NAMALWA (cell line): ENCODE measurements around the gene EFHD1.
A peak's percentile ranks its signal among the peaks of the same experiment; 100 is the strongest.

Experiments
- DNase-seq: peaks from one replicate; pipeline ENCODE4 v3.0.0-alpha.2; 2015; ENCODE audit warnings: low spot score

EFHD1 gene, protein sequence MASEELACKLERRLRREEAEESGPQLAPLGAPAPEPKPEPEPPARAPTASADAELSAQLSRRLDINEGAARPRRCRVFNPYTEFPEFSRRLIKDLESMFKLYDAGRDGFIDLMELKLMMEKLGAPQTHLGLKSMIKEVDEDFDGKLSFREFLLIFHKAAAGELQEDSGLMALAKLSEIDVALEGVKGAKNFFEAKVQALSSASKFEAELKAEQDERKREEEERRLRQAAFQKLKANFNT

DNA sequence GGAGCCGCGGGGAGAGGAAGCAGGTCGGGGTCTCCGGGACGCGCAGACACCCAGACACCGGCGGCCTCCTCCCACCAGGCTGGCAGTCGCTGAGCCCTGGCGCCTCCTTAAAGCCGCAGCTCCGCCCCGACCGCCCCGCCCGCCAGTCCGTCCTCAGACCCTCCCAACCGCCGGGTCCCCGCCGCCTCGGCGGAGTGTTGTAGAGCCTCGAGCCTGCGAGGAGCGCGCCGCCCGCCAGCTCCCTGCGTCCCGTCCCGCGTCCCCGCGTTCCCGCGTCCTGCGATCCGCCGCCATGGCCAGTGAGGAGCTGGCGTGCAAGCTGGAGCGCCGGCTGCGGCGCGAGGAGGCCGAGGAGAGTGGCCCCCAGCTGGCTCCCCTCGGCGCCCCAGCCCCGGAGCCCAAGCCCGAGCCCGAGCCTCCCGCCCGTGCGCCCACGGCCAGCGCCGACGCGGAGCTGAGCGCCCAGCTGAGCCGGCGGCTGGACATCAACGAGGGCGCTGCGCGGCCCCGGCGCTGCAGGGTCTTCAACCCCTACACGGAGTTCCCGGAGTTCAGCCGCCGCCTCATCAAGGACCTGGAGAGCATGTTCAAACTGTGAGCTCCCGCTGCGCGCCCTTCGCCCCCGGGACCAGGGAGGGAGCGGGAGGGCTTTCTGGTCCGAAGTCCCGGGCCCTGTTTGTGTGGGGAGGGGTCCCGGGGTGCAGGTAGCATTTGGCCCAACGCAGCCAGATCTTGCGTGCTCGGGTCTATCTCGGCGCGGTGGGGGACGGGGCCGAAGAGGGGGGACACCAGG is at the start of gene EFHD1:
TSS of gene EFHD1 (plus strand) at position 192 of the 793 bp plus-strand sequence. CDS start at position 293, 101 bp downstream.
- DNase-seq, result no peak

DNA sequence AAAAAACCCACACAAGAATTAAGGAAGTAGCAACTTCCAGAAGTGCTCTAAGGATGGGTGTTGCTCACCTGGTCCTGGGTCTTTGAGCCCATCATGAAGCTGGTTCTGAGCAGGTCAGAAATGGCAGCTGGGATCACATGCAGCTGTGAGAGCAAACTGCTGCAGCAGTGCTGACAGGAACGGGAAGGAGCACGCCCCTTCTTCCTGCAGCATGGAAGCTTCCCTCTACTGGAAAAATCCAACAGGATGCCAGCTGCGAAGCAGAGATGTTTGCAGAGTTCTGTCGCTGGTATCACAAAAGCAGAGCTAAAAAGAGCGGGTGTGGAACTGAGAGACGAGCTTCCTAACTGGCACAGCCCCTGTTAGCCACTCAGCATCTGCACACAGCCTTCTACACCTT is 49.2 kb upstream of the EFHD1 start:
- DNase-seq, result no peak

DNA sequence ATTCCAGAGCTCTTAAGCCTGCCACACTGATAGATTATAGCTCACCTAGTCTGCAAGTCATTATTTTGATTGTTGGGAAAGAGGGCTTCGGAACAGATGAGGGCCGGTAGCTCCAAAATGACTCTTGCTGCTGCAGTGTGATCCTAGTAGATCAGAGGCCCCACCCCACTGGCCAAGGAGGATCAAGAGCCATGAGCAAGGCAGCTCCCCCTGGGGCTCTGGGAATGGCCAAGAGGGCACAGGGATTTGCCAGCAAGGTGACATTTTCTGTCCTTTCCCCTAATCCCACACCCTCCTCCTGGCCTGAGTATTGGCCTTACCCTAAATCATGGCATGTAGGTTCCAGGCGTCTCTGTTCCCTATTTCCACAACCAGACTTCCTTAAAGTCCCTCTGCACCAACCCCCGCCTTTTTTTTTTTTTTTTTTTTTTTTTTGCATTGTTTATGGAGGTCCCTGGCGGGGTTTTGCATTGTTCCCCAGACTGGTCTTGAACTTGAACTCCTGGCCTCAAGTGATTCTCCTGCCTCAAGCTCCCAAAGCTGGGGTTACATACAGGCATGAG is 46.4 kb upstream of the EFHD1 start:
- DNase-seq, result no peak

DNA sequence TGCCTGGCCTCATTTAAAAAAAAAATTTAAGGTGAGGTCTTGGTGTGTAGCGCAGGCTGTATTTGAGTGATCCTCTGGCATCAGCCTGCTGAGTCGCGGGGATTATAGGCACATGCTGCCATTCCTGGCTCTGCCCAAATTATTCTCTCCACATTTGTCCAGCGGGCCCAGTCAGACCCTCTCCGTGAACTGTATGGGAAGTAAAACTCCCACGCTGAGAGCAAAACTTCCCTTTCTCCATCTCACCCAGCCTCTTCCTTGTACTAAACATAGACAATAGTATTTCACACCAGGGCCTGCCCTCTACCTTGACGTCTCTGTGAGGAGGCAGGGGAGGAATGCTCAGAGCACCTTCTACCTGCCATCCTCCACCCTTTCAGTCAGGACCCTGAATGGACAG is 45.9 kb upstream of the EFHD1 start:
- no peak for DNase-seq

DNA sequence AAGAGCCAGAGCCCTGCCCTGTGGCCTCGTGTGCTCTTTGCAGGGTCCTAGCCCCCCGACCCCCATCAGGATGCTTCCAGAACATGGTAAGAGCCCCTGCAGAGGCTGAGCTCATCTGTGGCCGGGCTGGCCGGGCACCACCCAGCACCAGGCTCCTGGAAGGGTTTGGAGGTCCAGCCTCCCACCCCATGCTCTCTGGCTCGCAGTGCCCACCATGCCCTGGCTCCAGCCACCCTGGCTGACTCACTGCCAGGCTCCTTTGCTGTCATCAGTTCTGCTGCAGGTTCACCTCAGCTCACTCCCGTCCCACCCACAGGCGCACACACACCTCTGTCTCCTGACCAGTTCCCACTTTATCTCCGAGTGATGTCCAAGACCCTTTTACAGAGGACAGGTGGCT is 45.4 kb upstream of the EFHD1 start:
- DNase-seq, result no peak

DNA sequence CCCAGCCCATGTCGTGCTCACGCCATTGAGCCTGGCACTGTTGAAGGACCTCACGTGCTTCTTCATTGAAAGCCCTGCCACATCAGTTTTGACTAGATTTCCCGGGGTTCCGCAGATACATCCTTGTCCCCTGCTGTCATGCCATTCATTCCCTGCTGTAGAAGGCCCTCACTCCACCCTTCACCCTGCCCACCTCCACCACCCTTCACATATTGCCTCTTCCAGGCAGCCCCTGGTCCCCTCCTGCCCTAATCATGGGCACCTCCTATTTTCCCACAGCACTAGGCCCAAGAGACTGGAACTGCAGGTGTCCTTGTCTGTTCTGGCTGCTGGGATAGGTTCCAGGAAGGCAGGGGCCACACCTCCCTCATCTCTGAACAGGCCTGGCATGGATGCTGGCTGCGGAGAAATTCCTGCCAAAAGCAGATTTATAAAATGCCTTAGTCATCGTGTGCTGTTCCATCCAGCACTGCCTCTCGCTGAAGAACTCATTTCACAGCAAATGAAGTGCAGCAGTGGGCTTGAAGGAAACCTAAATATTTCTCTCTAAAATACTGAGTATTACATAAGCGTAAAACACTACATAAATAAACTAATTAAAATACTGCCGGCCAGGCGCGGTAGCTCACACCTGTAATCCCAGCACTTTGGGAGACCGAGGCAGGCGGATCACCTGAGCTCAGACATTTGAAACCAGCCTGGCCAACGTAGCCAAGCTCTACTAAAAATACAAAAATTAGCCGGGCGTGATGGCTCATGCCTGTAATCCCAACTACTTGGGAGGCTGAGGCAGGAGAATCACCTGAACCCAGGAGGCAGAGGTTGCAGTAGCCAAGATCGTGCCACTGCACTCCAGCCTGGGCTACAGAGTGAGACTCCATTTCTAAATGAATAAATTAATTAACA is 44.5 kb upstream of the EFHD1 start:
- DNase-seq, result no peak

DNA sequence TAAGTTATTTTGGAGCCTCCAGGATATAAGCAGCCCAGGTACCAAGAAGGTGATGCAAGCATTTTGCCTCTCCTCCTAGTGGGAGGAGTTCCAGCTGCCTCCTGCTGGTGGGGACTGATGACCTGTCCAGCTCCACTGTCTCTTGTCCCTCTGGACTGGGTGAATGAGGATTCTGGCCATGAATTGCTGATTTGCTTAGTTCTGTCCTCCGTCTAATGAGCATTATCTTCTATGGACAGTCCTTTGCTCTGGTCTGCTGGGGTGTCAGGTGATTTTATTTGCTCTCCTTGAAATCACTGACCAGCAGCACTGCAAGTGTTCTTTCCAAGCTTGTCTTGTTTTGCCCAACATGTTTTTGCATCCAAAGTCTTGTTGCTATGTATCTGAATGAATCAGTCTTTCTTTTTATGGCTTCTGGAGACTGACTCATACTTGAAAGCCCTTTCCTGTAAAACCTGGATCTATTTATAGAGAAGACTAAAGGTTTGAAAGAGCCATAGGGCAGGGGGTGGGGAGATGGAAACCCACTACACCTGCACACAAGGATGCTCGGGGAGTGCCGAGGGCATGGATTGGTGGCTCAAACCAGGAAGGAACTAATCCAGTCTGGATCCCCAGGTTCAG is 40.5 kb upstream of the EFHD1 start:
- no peak for DNase-seq

DNA sequence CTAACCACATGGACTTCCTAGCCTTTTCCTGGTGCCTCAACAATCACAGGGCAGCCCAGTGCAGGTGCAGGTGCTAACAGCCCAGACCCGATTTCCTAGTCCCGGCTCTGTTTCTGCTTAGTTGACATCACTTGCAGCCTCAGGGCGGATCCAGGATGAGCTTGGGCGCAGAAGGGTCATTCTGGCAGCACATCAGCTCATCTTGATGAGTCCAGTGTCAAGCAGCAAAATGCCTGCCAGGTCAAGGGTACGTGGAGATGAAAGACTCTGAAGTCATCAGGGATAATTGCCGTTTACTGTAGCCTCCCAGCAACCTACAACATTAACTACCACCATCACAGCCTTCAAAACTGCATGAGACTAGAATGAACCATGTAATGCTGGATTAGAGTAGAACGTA is 39.4 kb upstream of the EFHD1 start:
- no peak for DNase-seq

DNA sequence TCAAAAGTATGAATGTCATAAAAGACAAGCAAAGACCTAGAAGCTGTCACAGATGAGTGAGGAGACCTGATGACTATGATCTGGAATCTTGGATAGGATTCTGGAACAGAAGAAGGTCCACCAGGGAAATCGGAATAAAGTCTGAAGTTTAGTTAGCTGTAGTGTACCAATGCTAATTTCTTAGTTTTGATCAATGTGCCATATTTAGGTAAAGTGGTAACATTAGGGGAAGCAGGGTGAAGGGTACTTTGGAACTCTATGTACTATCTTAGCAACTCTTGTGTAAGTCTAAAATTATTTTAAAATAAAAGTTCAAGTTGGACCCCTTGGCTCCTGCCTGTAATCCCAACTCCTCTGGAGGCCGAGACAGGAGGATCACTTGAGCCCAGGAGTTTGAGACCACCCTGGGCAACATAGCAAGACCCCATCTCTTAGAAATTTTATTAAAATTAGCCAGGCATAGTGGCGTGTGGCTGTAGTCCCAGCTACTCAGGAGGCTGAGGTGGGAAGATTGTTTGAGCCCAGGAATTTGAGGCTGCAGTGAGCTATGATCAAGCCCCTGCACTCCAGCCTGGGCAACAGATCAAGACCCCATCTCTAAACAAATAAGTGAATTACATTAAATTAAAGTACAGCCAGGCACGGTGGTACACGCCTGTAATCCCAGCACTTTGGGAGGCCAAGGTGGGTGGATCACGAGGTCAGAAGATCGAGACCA is 35.9 kb upstream of the EFHD1 start:
- no peak for DNase-seq

DNA sequence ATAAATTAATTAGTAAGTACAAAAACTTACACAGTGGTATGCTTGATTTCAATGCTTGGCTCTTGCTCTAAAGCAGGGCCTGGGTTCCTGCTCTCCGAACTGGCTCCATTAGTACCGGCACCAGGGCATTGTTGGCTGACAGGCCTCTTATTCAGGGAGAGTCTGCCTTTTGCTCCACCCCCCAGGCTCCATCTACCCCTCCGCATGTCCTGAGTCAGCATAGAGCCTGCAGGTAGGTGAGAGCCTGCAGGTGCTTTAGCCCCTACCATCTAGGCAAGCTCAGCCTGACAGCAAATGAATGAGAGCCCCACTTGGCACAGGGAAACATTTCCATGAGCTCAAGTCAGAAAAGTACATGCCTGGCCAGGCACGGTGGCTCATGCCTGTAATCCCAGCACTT is 35.1 kb upstream of the EFHD1 start:
- no peak for DNase-seq

DNA sequence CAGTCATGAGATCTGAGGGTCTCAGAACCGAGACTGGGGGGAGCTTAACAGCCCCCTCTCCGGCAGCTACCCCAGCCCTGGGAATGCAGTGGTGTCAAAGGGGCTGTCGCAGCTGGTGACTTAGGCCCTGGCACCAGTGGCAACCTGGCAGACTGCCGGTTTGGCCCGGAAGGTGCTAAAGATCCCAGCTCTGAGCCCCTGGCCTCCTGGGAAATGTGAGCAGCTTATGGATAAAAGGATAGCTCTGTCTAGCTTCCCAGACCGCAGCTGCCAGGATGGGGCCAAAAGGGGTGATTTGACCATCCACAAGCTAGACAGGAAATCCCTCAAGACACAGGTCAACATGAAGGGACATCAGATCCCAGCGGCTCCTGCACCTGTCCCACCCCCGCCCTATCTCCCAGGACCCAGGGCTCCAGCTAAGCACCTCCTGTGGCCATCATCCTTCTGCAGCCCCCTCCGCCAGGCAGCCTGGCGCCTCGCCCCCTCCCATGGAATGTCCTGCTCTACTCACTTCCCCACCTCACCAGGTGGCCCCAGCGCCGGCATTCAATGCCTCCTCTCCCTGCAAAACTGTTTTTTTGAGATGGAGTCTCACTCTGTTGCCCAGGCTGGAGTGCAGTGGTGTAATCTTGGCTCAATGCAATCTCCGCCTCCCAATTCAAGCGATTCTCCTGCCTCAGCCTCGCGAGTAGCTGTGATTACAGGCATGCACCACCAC is 33.2 kb upstream of the EFHD1 start:
- no peak for DNase-seq

DNA sequence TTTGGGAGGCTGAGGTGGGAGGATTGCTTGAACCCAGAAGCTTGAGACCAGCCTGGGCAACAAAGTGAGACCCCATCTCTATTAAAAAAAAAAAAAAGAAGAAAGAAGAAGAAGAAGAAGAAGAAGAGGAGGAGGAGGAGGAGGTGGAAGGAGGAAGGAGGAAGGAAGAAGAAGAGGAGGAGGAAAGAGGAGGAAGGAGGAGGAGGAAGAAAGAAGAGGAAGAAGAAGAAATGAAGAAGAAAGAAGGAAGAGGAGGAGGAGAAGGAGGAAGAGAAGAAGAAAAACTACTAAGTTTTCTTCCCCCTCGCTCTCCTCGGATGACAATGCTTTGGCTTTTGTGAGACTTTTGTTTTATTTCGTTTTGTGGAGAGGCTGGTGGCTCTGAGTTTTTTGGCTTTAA is 30.1 kb upstream of the EFHD1 start:
- no peak for DNase-seq

DNA sequence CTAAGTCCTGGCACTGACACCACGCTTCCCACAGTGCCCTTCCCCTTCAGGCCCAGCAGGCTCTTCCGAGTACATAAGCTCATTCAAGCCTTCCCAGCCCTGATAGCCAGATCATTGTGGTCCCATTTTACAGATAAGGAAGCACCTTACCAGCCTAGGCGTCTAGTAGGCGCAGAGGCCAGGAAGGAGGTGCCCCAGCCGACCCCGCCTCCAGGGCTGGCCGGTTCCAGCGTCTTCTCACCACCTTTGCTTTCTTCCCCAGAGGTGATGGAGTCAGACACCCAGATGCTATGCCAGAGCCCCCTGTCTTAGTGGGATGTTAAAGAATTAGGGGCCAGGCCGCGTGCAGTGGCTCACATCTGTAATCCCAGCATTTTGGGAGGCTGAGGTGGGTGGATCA is 28.9 kb upstream of the EFHD1 start:
- no peak for DNase-seq

DNA sequence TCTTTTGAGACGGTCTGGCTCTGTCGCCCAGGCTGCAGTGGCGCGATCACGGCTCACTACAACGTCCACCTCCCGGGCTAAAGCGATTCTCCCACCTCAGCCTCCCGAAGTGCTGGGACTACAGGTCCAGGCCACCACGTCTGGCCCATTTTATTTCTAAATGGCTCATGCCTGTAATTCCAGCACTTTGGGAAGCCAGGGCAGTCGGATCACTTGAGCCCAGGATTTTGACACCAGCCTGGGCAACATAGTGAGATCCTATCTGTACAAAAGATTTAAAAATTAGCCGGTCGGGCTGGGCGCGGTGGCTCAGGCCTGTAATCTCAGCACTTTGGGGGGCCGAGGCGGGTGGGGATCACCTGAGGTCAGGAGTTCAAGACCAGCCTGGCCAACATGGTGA is 26.4 kb upstream of the EFHD1 start:
- DNase-seq, result no peak

DNA sequence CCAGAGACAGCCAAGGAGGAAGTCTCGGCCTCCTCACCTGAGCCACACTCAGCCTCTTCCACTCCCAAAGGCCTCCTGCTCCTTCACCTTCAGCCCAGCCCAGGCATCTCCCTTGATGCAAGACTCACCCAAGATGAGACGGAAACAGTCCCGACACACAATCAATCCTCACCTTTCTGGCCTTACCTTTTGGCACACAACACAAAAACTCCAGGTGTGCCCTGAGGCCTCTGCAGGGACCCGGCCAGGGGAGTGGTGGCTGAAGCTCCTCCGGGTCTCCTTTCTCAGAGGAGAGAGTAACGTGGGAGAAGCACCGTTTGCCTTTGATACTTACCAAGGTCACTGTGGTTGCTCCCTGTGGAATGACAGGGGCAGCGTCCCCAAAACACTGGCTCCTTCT is 23.8 kb upstream of the EFHD1 start:
- no peak for DNase-seq

DNA sequence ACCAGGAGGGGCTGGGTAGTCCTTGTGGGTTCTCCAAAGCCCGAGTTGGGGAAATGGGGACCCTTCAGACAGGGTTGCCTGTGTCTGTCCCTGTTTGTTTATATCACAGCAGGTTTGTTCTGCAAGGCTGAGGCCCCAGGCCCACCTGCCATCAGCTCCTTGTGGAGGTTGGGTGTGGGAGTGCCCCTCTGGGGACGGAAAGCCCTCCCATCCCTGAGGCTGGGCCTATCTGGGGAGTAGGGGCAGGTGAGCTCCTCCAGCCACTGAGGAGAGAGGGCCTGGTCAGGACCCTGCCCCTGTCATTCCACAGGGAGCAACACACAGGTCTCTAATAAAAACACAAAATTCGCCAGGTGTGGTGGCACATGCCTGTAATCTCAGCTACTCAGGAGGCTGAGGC is 23.3 kb upstream of the EFHD1 start:
- DNase-seq, result no peak

DNA sequence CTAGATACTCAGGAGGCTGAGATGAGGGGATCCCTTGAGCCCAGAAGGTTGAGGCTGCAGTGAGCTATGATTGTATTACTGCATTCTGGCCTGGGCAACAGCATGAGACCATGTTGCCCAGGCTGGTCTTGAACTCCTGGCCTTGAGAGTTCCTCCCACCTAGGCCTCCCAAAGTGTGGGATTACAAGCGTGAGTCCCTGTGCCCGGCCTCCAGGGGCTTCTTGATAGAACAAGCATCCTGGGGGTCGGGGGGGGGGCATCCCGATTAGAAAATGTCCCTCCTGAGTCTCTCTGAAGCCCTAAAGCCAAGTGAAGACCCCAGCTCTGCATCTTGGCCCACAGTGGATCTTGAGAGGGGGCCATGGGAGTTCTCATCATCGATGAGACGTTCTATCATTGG is 22.3 kb upstream of the EFHD1 start:
- DNase-seq, result no peak

DNA sequence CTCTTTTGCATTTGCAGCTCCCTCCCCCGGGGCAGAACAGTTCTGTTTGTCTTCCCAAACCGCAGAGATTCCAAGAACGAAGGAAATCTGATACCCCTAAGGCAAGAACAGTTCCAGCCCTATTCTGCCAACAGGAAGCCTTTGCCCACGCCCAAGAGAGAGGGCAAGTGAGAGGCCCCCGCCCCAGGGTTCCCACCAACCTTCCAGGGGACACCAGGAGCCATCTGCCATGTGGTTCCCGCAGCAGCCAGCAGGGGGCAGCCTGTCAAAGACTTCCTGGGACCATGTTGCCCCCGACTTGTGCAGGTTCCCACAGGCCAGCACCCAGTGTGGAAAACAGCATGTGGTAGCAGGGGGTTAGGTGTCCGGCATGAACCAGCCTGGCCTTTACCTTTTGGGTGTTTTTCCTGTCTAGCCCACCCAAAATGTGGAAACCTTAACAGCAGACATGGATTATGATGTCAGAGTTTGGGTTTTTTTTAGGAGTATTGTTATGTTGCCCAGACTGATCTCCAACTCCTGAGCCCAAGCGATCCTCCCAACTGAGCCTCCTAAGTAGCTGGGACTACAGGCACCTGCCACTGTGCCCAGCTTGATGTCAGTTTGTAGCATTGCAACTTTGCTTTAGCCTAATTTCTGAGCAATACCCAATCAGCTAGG is 21.7 kb upstream of the EFHD1 start:
- DNase-seq, result peak; percentile 70

DNA sequence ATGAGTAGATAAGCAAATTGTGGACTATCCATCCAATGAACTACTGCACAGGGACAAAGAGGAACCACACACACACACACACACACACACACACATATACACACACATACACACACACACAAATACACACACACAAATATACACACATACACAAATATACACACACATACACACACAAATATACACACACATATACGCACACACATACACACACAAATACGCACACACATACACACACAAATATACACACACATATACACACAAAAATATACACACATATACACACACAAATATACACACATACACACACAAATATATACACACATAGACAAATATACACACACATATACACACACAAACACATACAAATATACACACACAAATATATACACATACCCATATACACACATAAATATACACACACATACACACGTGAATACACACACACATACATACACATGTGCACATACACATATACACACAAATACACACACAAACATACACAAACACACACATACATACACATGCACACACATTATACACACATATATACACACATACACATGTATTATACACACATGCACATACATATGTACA is 19.8 kb upstream of the EFHD1 start:
- DNase-seq, result no peak

DNA sequence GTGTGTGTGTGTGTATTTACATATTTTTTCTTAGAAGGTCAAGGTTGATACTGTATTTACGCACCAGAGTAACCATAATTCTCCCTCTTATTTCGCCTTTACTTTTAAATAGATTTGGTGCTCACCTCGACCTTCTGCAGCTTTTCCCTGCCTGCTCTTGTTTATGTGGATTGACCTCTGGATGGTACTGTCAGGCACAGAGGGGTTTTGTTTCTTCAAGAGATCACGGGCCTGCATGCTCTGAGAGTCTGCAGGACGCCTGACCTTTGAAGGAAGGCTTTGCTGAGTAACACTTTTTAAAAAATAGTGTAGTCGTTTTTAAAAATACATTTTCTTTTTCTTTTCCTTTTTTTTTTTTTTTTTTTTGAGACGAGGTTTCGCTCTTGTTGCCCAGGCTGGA is 18.1 kb upstream of the EFHD1 start:
- no peak for DNase-seq
